Stimulated activated memory B cell treated with anti-CD40 and anti-IgM and Interleukin-4, amounts not matched to agents 10 μg/mL and 1 μg/mL and 100 μg/mL, for 72 hours (primary cell): ENCODE results near the gene PXN.
A peak's percentile ranks its signal among the peaks of the same experiment; 100 is the strongest.

Source experiments
- ATAC-seq: fragments of 150-1000 bp; cut with Tn5 transposase; 2 replicates; pipeline ENCODE4 v1.10.0; 2021
- H3K27ac Mint-ChIP-seq: one replicate; pipeline ENCODE4 v1.8.0; 2022; ENCODE audit warnings: mild to moderate bottlenecking, mixed read lengths
- H3K27me3 Mint-ChIP-seq: one replicate; pipeline ENCODE4 v1.8.0; 2022; ENCODE audit warnings: mixed read lengths
- H3K36me3 Mint-ChIP-seq: one replicate; pipeline ENCODE4 v1.8.0; 2022; ENCODE audit warnings: mixed read lengths
- H3K4me1 Mint-ChIP-seq: one replicate; pipeline ENCODE4 v1.8.0; 2022; ENCODE audit warnings: mixed read lengths
- H3K4me3 Mint-ChIP-seq: one replicate; pipeline ENCODE4 v1.8.0; 2022; ENCODE audit warnings: mild to moderate bottlenecking, moderate library complexity, mixed read lengths
- H3K9me3 Mint-ChIP-seq: one replicate; pipeline ENCODE4 v1.8.0; 2022; ENCODE audit warnings: mixed read lengths

Gene PXN

GRCh38 chr12:120265473-120266179 is at the start of gene PXN:
Gene PXN, minus strand, starts transcription at chr12:120265730. Its CDS starts 101 bp downstream, at chr12:120265629.
- Mint-ChIP-seq H3K4me1 (peaks cover 23% of the 10 kb centered on the region), H3K9me3 (no peaks in the 10 kb centered on the region), H3K27me3 (peaks cover 51% of the 10 kb centered on the region), H3K36me3 (no peaks in the 10 kb centered on the region), H3K4me3 (peak within 1 kb of the TSS; percentile 82), H3K27ac (peak within 1 kb of the TSS; percentile 50)
- peak; percentile 92 for ATAC-seq

GRCh38 chr12:120314220-120314619 is 48.7 kb upstream of the PXN start:
- no peak for ATAC-seq
- Mint-ChIP-seq H3K36me3 (no peaks in the 10 kb centered on the region), H3K4me3 (no peak overlapping the region), H3K27ac (no peak overlapping the region), H3K4me1 (peaks cover 9% of the 10 kb centered on the region), H3K9me3 (no peaks in the 10 kb centered on the region), H3K27me3 (no peaks in the 10 kb centered on the region)

GRCh38 chr12:120301962-120302815 is 36.7 kb upstream of the PXN start, which contains the start of gene SIRT4:
Gene SIRT4, plus strand, starts transcription at chr12:120302321. Its CDS starts 1,241 bp downstream, at chr12:120303562.
- H3K9me3 Mint-ChIP-seq, result no peaks in the 10 kb centered on the region
- H3K4me1 Mint-ChIP-seq, result peaks cover 11% of the 10 kb centered on the region
- H3K4me3 Mint-ChIP-seq, result peak within 1 kb of the TSS; percentile 86
- peak; percentile 100 for ATAC-seq
- H3K27me3 Mint-ChIP-seq, result no peaks in the 10 kb centered on the region
- no peaks in the 10 kb centered on the region for H3K36me3 Mint-ChIP-seq
- peak within 1 kb of the TSS; percentile 76 for H3K27ac Mint-ChIP-seq

GRCh38 chr12:120292661-120293531 is 27.4 kb upstream of the PXN start, which contains the start of gene RNU4-1:
Gene RNU4-1, minus strand, starts transcription at chr12:120293237.
- ATAC-seq, result peak; percentile 77
- Mint-ChIP-seq H3K36me3 (no peaks in the 10 kb centered on the region), H3K27ac (no peak within 1 kb of the TSS)

GRCh38 chr12:120292411-120292660 is 26.8 kb upstream of the PXN start:
- no peaks in the 10 kb centered on the region for H3K9me3 Mint-ChIP-seq
- H3K27ac Mint-ChIP-seq, result no peak overlapping the region
- no peaks in the 10 kb centered on the region for H3K36me3 Mint-ChIP-seq
- no peak overlapping the region for H3K4me3 Mint-ChIP-seq
- peak; percentile 8 for ATAC-seq
- H3K27me3 Mint-ChIP-seq, result no peaks in the 10 kb centered on the region
- no peaks in the 10 kb centered on the region for H3K4me1 Mint-ChIP-seq

More at GRCh38 chr12:120292661-120293531, 27.4 kb upstream of the PXN start, which contains the start of gene RNU4-1:
- no peaks in the 10 kb centered on the region for H3K4me1 Mint-ChIP-seq
- H3K4me3 Mint-ChIP-seq, result no peak within 1 kb of the TSS
- H3K9me3 Mint-ChIP-seq, result no peaks in the 10 kb centered on the region
- H3K27me3 Mint-ChIP-seq, result no peaks in the 10 kb centered on the region

- no peaks in the 10 kb centered on the region for H3K9me3 Mint-ChIP-seq
- H3K27me3 Mint-ChIP-seq, result no peaks in the 10 kb centered on the region
- no peak overlapping the region for H3K27ac Mint-ChIP-seq
- H3K4me3 Mint-ChIP-seq, result no peak overlapping the region
- no peak for ATAC-seq
- no peaks in the 10 kb centered on the region for H3K36me3 Mint-ChIP-seq
- H3K4me1 Mint-ChIP-seq, result no peaks in the 10 kb centered on the region
Observed at GRCh38 chr12:120290609-120291305, 25.2 kb upstream of the PXN start.

- no peak overlapping the region for H3K27ac Mint-ChIP-seq
- H3K36me3 Mint-ChIP-seq, result no peaks in the 10 kb centered on the region
- no peaks in the 10 kb centered on the region for H3K9me3 Mint-ChIP-seq
- H3K27me3 Mint-ChIP-seq, result no peaks in the 10 kb centered on the region
- no peak overlapping the region for H3K4me3 Mint-ChIP-seq
- H3K4me1 Mint-ChIP-seq, result no peaks in the 10 kb centered on the region
- ATAC-seq, result no peak
Observed at GRCh38 chr12:120287491-120287890, 22.0 kb upstream of the PXN start.

GRCh38 chr12:120286768-120287490 is 21.4 kb upstream of the PXN start:
- no peaks in the 10 kb centered on the region for H3K36me3 Mint-ChIP-seq
- no peak for ATAC-seq

GRCh38 chr12:120284381-120284780 is 18.9 kb upstream of the PXN start:
- Mint-ChIP-seq H3K27ac (no peak overlapping the region), H3K4me1 (no peaks in the 10 kb centered on the region)
- no peak for ATAC-seq

More at GRCh38 chr12:120286768-120287490, 21.4 kb upstream of the PXN start:
- Mint-ChIP-seq H3K27me3 (no peaks in the 10 kb centered on the region), H3K4me1 (no peaks in the 10 kb centered on the region), H3K9me3 (no peaks in the 10 kb centered on the region), H3K4me3 (no peak overlapping the region), H3K27ac (no peak overlapping the region)

GRCh38 chr12:120283318-120283717 is 17.8 kb upstream of the PXN start:
- Mint-ChIP-seq H3K36me3 (no peaks in the 10 kb centered on the region), H3K4me1 (no peaks in the 10 kb centered on the region), H3K9me3 (no peaks in the 10 kb centered on the region), H3K4me3 (no peak overlapping the region), H3K27ac (no peak overlapping the region), H3K27me3 (no peaks in the 10 kb centered on the region)
- no peak for ATAC-seq

More at GRCh38 chr12:120284381-120284780, 18.9 kb upstream of the PXN start:
- Mint-ChIP-seq H3K9me3 (no peaks in the 10 kb centered on the region), H3K4me3 (no peak overlapping the region), H3K36me3 (no peaks in the 10 kb centered on the region), H3K27me3 (no peaks in the 10 kb centered on the region)

GRCh38 chr12:120278137-120279069 is 12.9 kb upstream of the PXN start:
- Mint-ChIP-seq H3K4me3 (no peak overlapping the region), H3K27ac (no peak overlapping the region), H3K27me3 (peaks cover 1% of the 10 kb centered on the region), H3K9me3 (no peaks in the 10 kb centered on the region), H3K4me1 (no peaks in the 10 kb centered on the region), H3K36me3 (no peaks in the 10 kb centered on the region)
- ATAC-seq, result no peak

GRCh38 chr12:120276734-120277133 is 11.2 kb upstream of the PXN start:
- Mint-ChIP-seq H3K9me3 (no peaks in the 10 kb centered on the region), H3K27ac (no peak overlapping the region), H3K4me1 (no peaks in the 10 kb centered on the region), H3K36me3 (no peaks in the 10 kb centered on the region), H3K27me3 (peaks cover 13% of the 10 kb centered on the region), H3K4me3 (no peak overlapping the region)
- ATAC-seq, result no peak

GRCh38 chr12:120267736-120268135 is 2.2 kb upstream of the PXN start:
- ATAC-seq, result no peak
- Mint-ChIP-seq H3K27me3 (peaks cover 39% of the 10 kb centered on the region), H3K36me3 (no peaks in the 10 kb centered on the region), H3K27ac (no peak overlapping the region), H3K4me3 (no peak overlapping the region), H3K4me1 (peaks cover 17% of the 10 kb centered on the region), H3K9me3 (no peaks in the 10 kb centered on the region)
